ENCODE measurements around the gene UNC5A.

Gene UNC5A

DNA sequence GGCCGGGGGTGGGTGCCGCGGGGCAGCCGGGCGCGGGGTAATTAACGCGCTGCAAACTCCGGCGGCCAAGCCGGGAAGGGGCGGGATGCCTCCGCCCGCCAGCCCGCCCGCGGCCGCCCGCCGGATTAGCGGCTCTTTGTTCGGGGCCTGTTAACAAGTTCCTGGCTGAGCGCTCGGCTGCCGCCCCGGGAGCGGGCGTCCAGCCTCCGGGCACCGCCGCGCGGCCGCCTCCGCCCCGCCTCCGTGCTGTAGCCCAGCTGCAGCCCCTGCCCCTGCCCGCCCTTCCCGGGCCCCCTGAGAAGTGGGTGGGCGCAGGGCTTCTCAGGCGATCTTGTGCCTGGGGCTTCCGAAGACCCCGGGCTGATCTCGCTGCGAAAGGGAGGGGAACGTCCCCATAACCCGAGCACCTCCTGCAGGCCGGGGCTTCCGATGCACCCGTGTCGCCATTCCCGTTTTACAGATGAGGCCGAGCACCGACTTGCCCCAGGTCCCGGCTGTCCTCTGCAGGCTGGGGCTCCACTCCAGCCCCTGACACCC lies 7.5 kb downstream of the UNC5A start (continued):
- TF ChIP-seq, protein P1, sequence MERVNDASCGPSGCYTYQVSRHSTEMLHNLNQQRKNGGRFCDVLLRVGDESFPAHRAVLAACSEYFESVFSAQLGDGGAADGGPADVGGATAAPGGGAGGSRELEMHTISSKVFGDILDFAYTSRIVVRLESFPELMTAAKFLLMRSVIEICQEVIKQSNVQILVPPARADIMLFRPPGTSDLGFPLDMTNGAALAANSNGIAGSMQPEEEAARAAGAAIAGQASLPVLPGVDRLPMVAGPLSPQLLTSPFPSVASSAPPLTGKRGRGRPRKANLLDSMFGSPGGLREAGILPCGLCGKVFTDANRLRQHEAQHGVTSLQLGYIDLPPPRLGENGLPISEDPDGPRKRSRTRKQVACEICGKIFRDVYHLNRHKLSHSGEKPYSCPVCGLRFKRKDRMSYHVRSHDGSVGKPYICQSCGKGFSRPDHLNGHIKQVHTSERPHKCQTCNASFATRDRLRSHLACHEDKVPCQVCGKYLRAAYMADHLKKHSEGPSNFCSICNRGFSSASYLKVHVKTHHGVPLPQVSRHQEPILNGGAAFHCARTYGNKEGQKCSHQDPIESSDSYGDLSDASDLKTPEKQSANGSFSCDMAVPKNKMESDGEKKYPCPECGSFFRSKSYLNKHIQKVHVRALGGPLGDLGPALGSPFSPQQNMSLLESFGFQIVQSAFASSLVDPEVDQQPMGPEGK (tag by site-specific recombination; IDR thresholded peaks at IDR 0.05) = peak; percentile 52; the same call in 1 of the 2 replicates
- TF ChIP-seq ZNF837 (tag by site-specific recombination; IDR thresholded peaks at IDR 0.05) = no peak
- TF ChIP-seq, protein P2, sequence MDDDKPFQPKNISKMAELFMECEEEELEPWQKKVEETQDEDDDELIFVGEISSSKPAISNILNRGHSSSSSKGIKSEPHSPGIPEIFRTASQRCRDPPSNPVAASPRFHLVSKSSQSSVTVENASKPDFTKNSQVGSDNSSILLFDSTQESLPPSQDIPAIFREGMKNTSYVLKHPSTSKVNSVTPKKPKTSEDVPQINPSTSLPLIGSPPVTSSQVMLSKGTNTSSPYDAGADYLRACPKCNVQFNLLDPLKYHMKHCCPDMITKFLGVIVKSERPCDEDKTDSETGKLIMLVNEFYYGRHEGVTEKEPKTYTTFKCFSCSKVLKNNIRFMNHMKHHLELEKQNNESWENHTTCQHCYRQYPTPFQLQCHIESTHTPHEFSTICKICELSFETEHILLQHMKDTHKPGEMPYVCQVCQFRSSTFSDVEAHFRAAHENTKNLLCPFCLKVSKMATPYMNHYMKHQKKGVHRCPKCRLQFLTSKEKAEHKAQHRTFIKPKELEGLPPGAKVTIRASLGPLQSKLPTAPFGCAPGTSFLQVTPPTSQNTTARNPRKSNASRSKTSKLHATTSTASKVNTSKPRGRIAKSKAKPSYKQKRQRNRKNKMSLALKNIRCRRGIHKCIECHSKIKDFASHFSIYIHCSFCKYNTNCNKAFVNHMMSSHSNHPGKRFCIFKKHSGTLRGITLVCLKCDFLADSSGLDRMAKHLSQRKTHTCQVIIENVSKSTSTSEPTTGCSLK (tag by site-specific recombination; IDR thresholded peaks at IDR 0.05) = no peak
- no peak for TF ChIP-seq ZNF76 (tag by site-specific recombination; IDR thresholded peaks at IDR 0.05; ENCODE audit: borderline replicate concordance, low read depth)
- TF ChIP-seq ZNF621 (tag by site-specific recombination; IDR thresholded peaks at IDR 0.05) = no peak
- peak; percentile 63 for TF ChIP-seq EGR2 (tag by site-specific recombination; IDR thresholded peaks at IDR 0.05; ENCODE audit: low read depth)
- TF ChIP-seq, protein P3, sequence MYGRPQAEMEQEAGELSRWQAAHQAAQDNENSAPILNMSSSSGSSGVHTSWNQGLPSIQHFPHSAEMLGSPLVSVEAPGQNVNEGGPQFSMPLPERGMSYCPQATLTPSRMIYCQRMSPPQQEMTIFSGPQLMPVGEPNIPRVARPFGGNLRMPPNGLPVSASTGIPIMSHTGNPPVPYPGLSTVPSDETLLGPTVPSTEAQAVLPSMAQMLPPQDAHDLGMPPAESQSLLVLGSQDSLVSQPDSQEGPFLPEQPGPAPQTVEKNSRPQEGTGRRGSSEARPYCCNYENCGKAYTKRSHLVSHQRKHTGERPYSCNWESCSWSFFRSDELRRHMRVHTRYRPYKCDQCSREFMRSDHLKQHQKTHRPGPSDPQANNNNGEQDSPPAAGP (tag by site-specific recombination; IDR thresholded peaks at IDR 0.05) = no peak
- no peak for TF ChIP-seq ZNF157 (tag by site-specific recombination; IDR thresholded peaks at IDR 0.05)
- TF ChIP-seq, protein P4, sequence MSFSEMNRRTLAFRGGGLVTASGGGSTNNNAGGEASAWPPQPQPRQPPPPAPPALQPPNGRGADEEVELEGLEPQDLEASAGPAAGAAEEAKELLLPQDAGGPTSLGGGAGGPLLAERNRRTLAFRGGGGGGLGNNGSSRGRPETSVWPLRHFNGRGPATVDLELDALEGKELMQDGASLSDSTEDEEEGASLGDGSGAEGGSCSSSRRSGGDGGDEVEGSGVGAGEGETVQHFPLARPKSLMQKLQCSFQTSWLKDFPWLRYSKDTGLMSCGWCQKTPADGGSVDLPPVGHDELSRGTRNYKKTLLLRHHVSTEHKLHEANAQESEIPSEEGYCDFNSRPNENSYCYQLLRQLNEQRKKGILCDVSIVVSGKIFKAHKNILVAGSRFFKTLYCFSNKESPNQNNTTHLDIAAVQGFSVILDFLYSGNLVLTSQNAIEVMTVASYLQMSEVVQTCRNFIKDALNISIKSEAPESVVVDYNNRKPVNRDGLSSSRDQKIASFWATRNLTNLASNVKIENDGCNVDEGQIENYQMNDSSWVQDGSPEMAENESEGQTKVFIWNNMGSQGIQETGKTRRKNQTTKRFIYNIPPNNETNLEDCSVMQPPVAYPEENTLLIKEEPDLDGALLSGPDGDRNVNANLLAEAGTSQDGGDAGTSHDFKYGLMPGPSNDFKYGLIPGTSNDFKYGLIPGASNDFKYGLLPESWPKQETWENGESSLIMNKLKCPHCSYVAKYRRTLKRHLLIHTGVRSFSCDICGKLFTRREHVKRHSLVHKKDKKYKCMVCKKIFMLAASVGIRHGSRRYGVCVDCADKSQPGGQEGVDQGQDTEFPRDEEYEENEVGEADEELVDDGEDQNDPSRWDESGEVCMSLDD (tag by site-specific recombination; IDR thresholded peaks at IDR 0.05) = no peak
- no peak for TF ChIP-seq ZNF473 (tag by site-specific recombination; IDR thresholded peaks at IDR 0.05)
- TF ChIP-seq, protein P5, sequence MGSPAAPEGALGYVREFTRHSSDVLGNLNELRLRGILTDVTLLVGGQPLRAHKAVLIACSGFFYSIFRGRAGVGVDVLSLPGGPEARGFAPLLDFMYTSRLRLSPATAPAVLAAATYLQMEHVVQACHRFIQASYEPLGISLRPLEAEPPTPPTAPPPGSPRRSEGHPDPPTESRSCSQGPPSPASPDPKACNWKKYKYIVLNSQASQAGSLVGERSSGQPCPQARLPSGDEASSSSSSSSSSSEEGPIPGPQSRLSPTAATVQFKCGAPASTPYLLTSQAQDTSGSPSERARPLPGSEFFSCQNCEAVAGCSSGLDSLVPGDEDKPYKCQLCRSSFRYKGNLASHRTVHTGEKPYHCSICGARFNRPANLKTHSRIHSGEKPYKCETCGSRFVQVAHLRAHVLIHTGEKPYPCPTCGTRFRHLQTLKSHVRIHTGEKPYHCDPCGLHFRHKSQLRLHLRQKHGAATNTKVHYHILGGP (tag by site-specific recombination; IDR thresholded peaks at IDR 0.05) = no peak
- no peak for TF ChIP-seq HOXC10 (CRISPR knock-in tag; IDR thresholded peaks at IDR 0.05)
- TF ChIP-seq ZNF530 (tag by site-specific recombination; IDR thresholded peaks at IDR 0.05; ENCODE audit: low read depth) = no peak
- no peak for TF ChIP-seq ZNF292 (tag by site-specific recombination; IDR thresholded peaks at IDR 0.05; ENCODE audit: borderline replicate concordance, low read depth)
- TF ChIP-seq ZNF302 (tag by site-specific recombination; IDR thresholded peaks at IDR 0.05; ENCODE audit: low read depth) = no peak
- TF ChIP-seq ZIC2 (tag by site-specific recombination; IDR thresholded peaks at IDR 0.05) = no peak
- TF ChIP-seq, protein P6, sequence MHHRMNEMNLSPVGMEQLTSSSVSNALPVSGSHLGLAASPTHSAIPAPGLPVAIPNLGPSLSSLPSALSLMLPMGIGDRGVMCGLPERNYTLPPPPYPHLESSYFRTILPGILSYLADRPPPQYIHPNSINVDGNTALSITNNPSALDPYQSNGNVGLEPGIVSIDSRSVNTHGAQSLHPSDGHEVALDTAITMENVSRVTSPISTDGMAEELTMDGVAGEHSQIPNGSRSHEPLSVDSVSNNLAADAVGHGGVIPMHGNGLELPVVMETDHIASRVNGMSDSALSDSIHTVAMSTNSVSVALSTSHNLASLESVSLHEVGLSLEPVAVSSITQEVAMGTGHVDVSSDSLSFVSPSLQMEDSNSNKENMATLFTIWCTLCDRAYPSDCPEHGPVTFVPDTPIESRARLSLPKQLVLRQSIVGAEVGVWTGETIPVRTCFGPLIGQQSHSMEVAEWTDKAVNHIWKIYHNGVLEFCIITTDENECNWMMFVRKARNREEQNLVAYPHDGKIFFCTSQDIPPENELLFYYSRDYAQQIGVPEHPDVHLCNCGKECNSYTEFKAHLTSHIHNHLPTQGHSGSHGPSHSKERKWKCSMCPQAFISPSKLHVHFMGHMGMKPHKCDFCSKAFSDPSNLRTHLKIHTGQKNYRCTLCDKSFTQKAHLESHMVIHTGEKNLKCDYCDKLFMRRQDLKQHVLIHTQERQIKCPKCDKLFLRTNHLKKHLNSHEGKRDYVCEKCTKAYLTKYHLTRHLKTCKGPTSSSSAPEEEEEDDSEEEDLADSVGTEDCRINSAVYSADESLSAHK (tag by site-specific recombination; IDR thresholded peaks at IDR 0.05) = no peak
- TF ChIP-seq ZNF670 (tag by site-specific recombination; IDR thresholded peaks at IDR 0.05; ENCODE audit: low read depth) = no peak
- TF ChIP-seq, protein P7, sequence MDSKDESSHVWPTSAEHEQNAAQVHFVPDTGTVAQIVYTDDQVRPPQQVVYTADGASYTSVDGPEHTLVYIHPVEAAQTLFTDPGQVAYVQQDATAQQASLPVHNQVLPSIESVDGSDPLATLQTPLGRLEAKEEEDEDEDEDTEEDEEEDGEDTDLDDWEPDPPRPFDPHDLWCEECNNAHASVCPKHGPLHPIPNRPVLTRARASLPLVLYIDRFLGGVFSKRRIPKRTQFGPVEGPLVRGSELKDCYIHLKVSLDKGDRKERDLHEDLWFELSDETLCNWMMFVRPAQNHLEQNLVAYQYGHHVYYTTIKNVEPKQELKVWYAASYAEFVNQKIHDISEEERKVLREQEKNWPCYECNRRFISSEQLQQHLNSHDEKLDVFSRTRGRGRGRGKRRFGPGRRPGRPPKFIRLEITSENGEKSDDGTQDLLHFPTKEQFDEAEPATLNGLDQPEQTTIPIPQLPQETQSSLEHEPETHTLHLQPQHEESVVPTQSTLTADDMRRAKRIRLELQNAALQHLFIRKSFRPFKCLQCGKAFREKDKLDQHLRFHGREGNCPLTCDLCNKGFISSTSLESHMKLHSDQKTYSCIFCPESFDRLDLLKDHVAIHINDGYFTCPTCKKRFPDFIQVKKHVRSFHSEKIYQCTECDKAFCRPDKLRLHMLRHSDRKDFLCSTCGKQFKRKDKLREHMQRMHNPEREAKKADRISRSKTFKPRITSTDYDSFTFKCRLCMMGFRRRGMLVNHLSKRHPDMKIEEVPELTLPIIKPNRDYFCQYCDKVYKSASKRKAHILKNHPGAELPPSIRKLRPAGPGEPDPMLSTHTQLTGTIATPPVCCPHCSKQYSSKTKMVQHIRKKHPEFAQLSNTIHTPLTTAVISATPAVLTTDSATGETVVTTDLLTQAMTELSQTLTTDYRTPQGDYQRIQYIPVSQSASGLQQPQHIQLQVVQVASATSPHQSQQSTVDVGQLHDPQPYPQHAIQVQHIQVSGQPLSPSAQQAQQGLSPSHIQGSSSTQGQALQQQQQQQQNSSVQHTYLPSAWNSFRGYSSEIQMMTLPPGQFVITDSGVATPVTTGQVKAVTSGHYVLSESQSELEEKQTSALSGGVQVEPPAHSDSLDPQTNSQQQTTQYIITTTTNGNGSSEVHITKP (tag by site-specific recombination; IDR thresholded peaks at IDR 0.05) = no peak
- TF ChIP-seq, protein P8, sequence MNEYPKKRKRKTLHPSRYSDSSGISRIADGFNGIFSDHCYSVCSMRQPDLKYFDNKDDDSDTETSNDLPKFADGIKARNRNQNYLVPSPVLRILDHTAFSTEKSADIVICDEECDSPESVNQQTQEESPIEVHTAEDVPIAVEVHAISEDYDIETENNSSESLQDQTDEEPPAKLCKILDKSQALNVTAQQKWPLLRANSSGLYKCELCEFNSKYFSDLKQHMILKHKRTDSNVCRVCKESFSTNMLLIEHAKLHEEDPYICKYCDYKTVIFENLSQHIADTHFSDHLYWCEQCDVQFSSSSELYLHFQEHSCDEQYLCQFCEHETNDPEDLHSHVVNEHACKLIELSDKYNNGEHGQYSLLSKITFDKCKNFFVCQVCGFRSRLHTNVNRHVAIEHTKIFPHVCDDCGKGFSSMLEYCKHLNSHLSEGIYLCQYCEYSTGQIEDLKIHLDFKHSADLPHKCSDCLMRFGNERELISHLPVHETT (tag by site-specific recombination; IDR thresholded peaks at IDR 0.05) = no peak
- TF ChIP-seq YY2 (tag by site-specific recombination; IDR thresholded peaks at IDR 0.05) = no peak
